ENCODE data around the gene CENPP.
A peak's percentile ranks its signal among the peaks of the same experiment; 100 is the strongest.
"Not testable (repeated sequence)": the region's sequence is repeated elsewhere in the genome, so short reads cannot be mapped to it uniquely, and the experiment has no call there.

CENPP gene

GRCh38 chr9:92564982-92565381 lies 239.2 kb downstream of the CENPP start:
- no peak for DNase-seq (ENCODE audit: insufficient read length, low spot score)
- no peak for TF ChIP-seq POLR2A (IDR thresholded peaks at IDR 0.05; ENCODE audit: low read depth, low read length)
- FAIRE-seq, result no peak

- not testable (repeated sequence) for DNase-seq (ENCODE audit: insufficient read length, low spot score); FAIRE-seq
Measured at GRCh38 chr9:92571871-92572270, 246.1 kb downstream of the CENPP start.

- not testable (repeated sequence) for DNase-seq (ENCODE audit: insufficient read length, low spot score); FAIRE-seq
Measured at GRCh38 chr9:92573612-92574011, 247.9 kb downstream of the CENPP start.

- no peak for DNase-seq (ENCODE audit: insufficient read length, low spot score)
- TF ChIP-seq POLR2A (IDR thresholded peaks at IDR 0.05; ENCODE audit: low read depth, low read length), result no peak
- peak; percentile 27 for FAIRE-seq
Measured at GRCh38 chr9:92576175-92576574, 250.4 kb downstream of the CENPP start.

GRCh38 chr9:92589923-92590322 lies 264.2 kb downstream of the CENPP start:
- no peak for FAIRE-seq
- TF ChIP-seq POLR2A (IDR thresholded peaks at IDR 0.05; ENCODE audit: low read depth, low read length), result no peak
- DNase-seq (ENCODE audit: insufficient read length, low spot score), result no peak

- FAIRE-seq (peak; percentile 38), DNase-seq (ENCODE audit: insufficient read length, low spot score) (no peak)
- no peak for TF ChIP-seq POLR2A (IDR thresholded peaks at IDR 0.05; ENCODE audit: low read depth, low read length)
Measured at GRCh38 chr9:92590377-92590776, 264.6 kb downstream of the CENPP start.

- no peak for TF ChIP-seq POLR2A (IDR thresholded peaks at IDR 0.05; ENCODE audit: low read depth, low read length)
- FAIRE-seq (peak; percentile 6), DNase-seq (ENCODE audit: insufficient read length, low spot score) (no peak)
Measured at GRCh38 chr9:92592537-92592936, 266.8 kb downstream of the CENPP start.

GRCh38 chr9:92592946-92593861 lies 267.5 kb downstream of the CENPP start:
- no peak for TF ChIP-seq POLR2A (IDR thresholded peaks at IDR 0.05; ENCODE audit: low read depth, low read length)
- DNase-seq (ENCODE audit: insufficient read length, low spot score) (no peak), FAIRE-seq (no peak)

GRCh38 chr9:92595075-92595474 lies 269.3 kb downstream of the CENPP start:
- not testable (repeated sequence) for FAIRE-seq; DNase-seq (ENCODE audit: insufficient read length, low spot score)

GRCh38 chr9:92595930-92596329 lies 270.2 kb downstream of the CENPP start:
- DNase-seq (ENCODE audit: insufficient read length, low spot score) (no peak), FAIRE-seq (no peak)
- TF ChIP-seq POLR2A (IDR thresholded peaks at IDR 0.05; ENCODE audit: low read depth, low read length), result no peak

GRCh38 chr9:92598382-92598781 lies 272.6 kb downstream of the CENPP start:
- FAIRE-seq (no peak), DNase-seq (ENCODE audit: insufficient read length, low spot score) (no peak)
- TF ChIP-seq POLR2A (IDR thresholded peaks at IDR 0.05; ENCODE audit: low read depth, low read length), result no peak

- no peak for FAIRE-seq
- no peak for DNase-seq (ENCODE audit: insufficient read length, low spot score)
- TF ChIP-seq POLR2A (IDR thresholded peaks at IDR 0.05; ENCODE audit: low read depth, low read length), result no peak
Measured at GRCh38 chr9:92599938-92600461, 274.2 kb downstream of the CENPP start.

GRCh38 chr9:92600462-92601261 lies 274.9 kb downstream of the CENPP start:
- DNase-seq (ENCODE audit: insufficient read length, low spot score), result no peak
- TF ChIP-seq POLR2A (IDR thresholded peaks at IDR 0.05; ENCODE audit: low read depth, low read length), result no peak
- no peak for FAIRE-seq

- DNase-seq (ENCODE audit: insufficient read length, low spot score) (no peak), FAIRE-seq (no peak)
- no peak for TF ChIP-seq POLR2A (IDR thresholded peaks at IDR 0.05; ENCODE audit: low read depth, low read length)
Measured at GRCh38 chr9:92601451-92601850, 275.7 kb downstream of the CENPP start.

All from H54 (cell line).